IMR-90 (cell line): ENCODE results near the gene RWDD1. TPM values are rescaled to one million over a fixed set of nuclear protein-coding genes. Genes with fewer than 3 reads are reported as not detected.

Experiments
- ATAC-seq: fragments of 200-7000 bp; cut with Tn5 transposase; 2 replicates; pipeline ENCODE4 v1.9.1; 2020; ENCODE audit warnings: low read depth, mild to moderate bottlenecking, moderate library complexity
- BruUV-seq: library from RNA; stranded (reverse); fragments of 400-500 nt; replicated peaks from 2 replicates; lab custom pipeline; 2021; lab: Mats Ljungman, UMichigan
- CTCF ChIA-PET: fragments of 300-600 bp; formaldehyde crosslinking; extraction: SDS; loops from one replicate; lab custom pipeline; 2021; ENCODE audit warnings: antibody characterized with exemption; lab: Yijun Ruan, JAX
- POLR2A ChIA-PET: fragments of 300-600 bp; sonication (Branson Sonifier 250); formaldehyde crosslinking; loops from one replicate; lab custom pipeline; 2022; ENCODE audit warnings: antibody characterized with exemption; ENCODE audit not compliant: unreplicated experiment; lab: Charles Lee
- DNase-seq: peaks from one replicate; pipeline ENCODE4 v3.0.0; 2013
- H2AFZ ChIP-seq: replicated peaks from 2 replicates; pipeline ENCODE3; 2013; ENCODE audit warnings: low read length, mild to moderate bottlenecking; ENCODE audit not compliant: poor library complexity
- H2AK5ac ChIP-seq: 2 replicates; pipeline ENCODE4 v1.6.1; 2013; ENCODE audit warnings: low read depth, low read length, inconsistent platforms
- H2AK9ac ChIP-seq: replicated peaks from 2 replicates; pipeline ENCODE3; 2013; ENCODE audit warnings: mild to moderate bottlenecking, low read depth, low read length, moderate library complexity; ENCODE audit not compliant: poor library complexity
- H2BK120ac ChIP-seq: 2 replicates; pipeline ENCODE4 v1.6.1; 2013; ENCODE audit warnings: low read depth, low read length, inconsistent platforms
- H2BK15ac ChIP-seq: 3 replicates; pipeline ENCODE4 v1.6.1; 2013; ENCODE audit warnings: low read depth, low read length, inconsistent platforms
- H2BK20ac ChIP-seq: 2 replicates; pipeline ENCODE4 v1.6.1; 2013; ENCODE audit warnings: low read depth, mild to moderate bottlenecking, inconsistent platforms, low read length, moderate library complexity
- H2BK5ac ChIP-seq: 2 replicates; pipeline ENCODE4 v1.6.1; 2013; ENCODE audit warnings: mild to moderate bottlenecking, low read depth, low read length, inconsistent platforms; ENCODE audit not compliant: poor library complexity, severe bottlenecking
- H3K14ac ChIP-seq: replicated peaks from 2 replicates; pipeline ENCODE4 v1.6.1; 2013; ENCODE audit warnings: low read depth, low read length, inconsistent platforms
- H3K18ac ChIP-seq: 2 replicates; pipeline ENCODE4 v1.6.1; 2013; ENCODE audit warnings: low read depth, low read length, control low read depth
- H3K23ac ChIP-seq: 2 replicates; pipeline ENCODE4 v1.6.1; 2013; ENCODE audit warnings: low read depth, low read length, inconsistent platforms
- H3K27ac ChIP-seq: 2 replicates; pipeline ENCODE4 v1.5.1; 2013; ENCODE audit warnings: mild to moderate bottlenecking, control low read depth, low read length; ENCODE audit not compliant: insufficient read depth
- H3K27me3 ChIP-seq: 2 replicates; pipeline ENCODE4 v1.6.1; 2013; ENCODE audit warnings: low read length; ENCODE audit not compliant: control insufficient read depth, insufficient read depth
- H3K36me3 ChIP-seq: 2 replicates; pipeline ENCODE4 v1.6.1; 2013; ENCODE audit warnings: low read length, mixed read lengths; ENCODE audit not compliant: control insufficient read depth, insufficient read depth
- H3K4ac ChIP-seq: 2 replicates; pipeline ENCODE4 v1.6.1; 2013; ENCODE audit warnings: low read depth, low read length, inconsistent platforms
- H3K4me1 ChIP-seq: 2 replicates; pipeline ENCODE4 v1.6.1; 2013; ENCODE audit warnings: low read length, mixed read lengths; ENCODE audit not compliant: control insufficient read depth, insufficient read depth
- H3K4me2 ChIP-seq: 2 replicates; pipeline ENCODE4 v1.6.1; 2013; ENCODE audit warnings: low read depth, mild to moderate bottlenecking, control low read depth, low read length, moderate library complexity
- H3K4me3 ChIP-seq: 2 replicates; pipeline ENCODE4 v1.5.1; 2013; ENCODE audit warnings: low read depth, mild to moderate bottlenecking, control low read depth, low read length, moderate library complexity; ENCODE audit not compliant: insufficient read depth
- H3K56ac ChIP-seq: 2 replicates; pipeline ENCODE4 v1.6.1; 2013; ENCODE audit warnings: low read length, inconsistent platforms; ENCODE audit not compliant: insufficient read depth; ENCODE audit errors: extremely low read depth
- H3K79me1 ChIP-seq, 2 experiments: 2 replicates each; pipeline ENCODE4 v1.6.1; 2013; ENCODE audit warnings: low read length in 2 of 2, inconsistent platforms in 1 of 2, low read depth in 1 of 2
- H3K9ac ChIP-seq: 2 replicates; pipeline ENCODE4 v1.6.1; 2013; ENCODE audit warnings: low read depth, low read length, control low read depth
- H3K9me1 ChIP-seq: 2 replicates; pipeline ENCODE4 v1.6.1; 2013; ENCODE audit warnings: low read length, inconsistent platforms; ENCODE audit not compliant: insufficient read depth
- H3K9me3 ChIP-seq: 2 replicates; pipeline ENCODE4 v1.6.1; 2013; ENCODE audit warnings: low read length; ENCODE audit not compliant: control insufficient read depth, insufficient read depth
- H4K20me1 ChIP-seq: 2 replicates; pipeline ENCODE4 v1.6.1; 2013; ENCODE audit warnings: low read length, inconsistent platforms; ENCODE audit not compliant: insufficient read depth
- H4K5ac ChIP-seq: 2 replicates; pipeline ENCODE4 v1.6.1; 2013; ENCODE audit warnings: mild to moderate bottlenecking, low read depth, low read length, control low read depth
- H4K8ac ChIP-seq, 2 experiments: 2 replicates each; pipeline ENCODE4 v1.6.1; 2013; ENCODE audit warnings: low read depth in 2 of 2, low read length in 2 of 2, control low read depth in 1 of 2, inconsistent platforms in 1 of 2
- H4K91ac ChIP-seq: 2 replicates; pipeline ENCODE4 v1.6.1; 2013; ENCODE audit warnings: low read depth, low read length, inconsistent platforms; ENCODE audit not compliant: insufficient read depth
- BHLHE40 ChIP-seq: fragments of 150-350 bp; IDR thresholded peaks from 2 replicates; pipeline ENCODE4 v1.6.1; 2016; ENCODE audit warnings: mild to moderate bottlenecking, low read depth, low read length
- CEBPB ChIP-seq: IDR thresholded peaks from 2 replicates; pipeline ENCODE4 v1.6.1; 2012; ENCODE audit warnings: low read depth, low read length, improper control_type of control experiment
- CHD1 ChIP-seq: IDR thresholded peaks from 2 replicates; pipeline ENCODE4 v1.6.1; 2012; ENCODE audit warnings: low read depth, low read length, improper control_type of control experiment
- CTCF ChIP-seq: conservative IDR thresholded peaks from 2 replicates; pipeline ENCODE4 v1.5.1; 2012; ENCODE audit warnings: mild to moderate bottlenecking, low read depth, low read length, improper control_type of control experiment
- FOS ChIP-seq: fragments of 150-350 bp; IDR thresholded peaks from 2 replicates; pipeline ENCODE4 v1.6.1; 2016; ENCODE audit warnings: low read depth, low read length
- MAFK ChIP-seq: IDR thresholded peaks from 2 replicates; pipeline ENCODE4 v1.6.1; 2012; ENCODE audit warnings: low read depth, low read length, improper control_type of control experiment
- MXI1 ChIP-seq: IDR thresholded peaks from 2 replicates; pipeline ENCODE4 v1.6.1; 2012; ENCODE audit warnings: low read depth, mild to moderate bottlenecking, low read length, moderate library complexity, borderline replicate concordance
- NFE2L2 ChIP-seq: fragments of 150-350 bp; IDR thresholded peaks from 2 replicates; pipeline ENCODE4 v1.6.1; 2016; ENCODE audit warnings: low read depth, mild to moderate bottlenecking, low read length
- RAD21 ChIP-seq: IDR thresholded peaks from 2 replicates; pipeline ENCODE4 v1.6.1; 2012; ENCODE audit warnings: low read length, improper control_type of control experiment
- RCOR1 ChIP-seq: IDR thresholded peaks from 2 replicates; pipeline ENCODE4 v1.6.1; 2012; ENCODE audit warnings: mild to moderate bottlenecking, low read length, improper control_type of control experiment; ENCODE audit not compliant: insufficient replicate concordance
- RFX5 ChIP-seq: IDR thresholded peaks from 2 replicates; pipeline ENCODE4 v1.8.0; 2012; ENCODE audit warnings: low read depth, mild to moderate bottlenecking, low read length, moderate library complexity
- USF2 ChIP-seq: fragments of 150-350 bp; IDR thresholded peaks from 2 replicates; pipeline ENCODE4 v1.6.1; 2017; ENCODE audit warnings: mild to moderate bottlenecking, antibody characterized with exemption, low read length, low read depth
- WGBS, 2 experiments: methylation state at CpG; one replicate each; pipeline versions ENCODE4 v1.1.5 to v1.1.7; 2013; ENCODE audit warnings: missing lambda C conversion rate in 2 of 2; ENCODE audit not compliant: insufficient read length in 1 of 2; ENCODE audit errors: extremely low coverage in 2 of 2; 5-methylcytosine and 5-hydroxymethylcytosine counted together
- dilution Hi-C: fragments of 300-500 bp; cut with HindIII; formaldehyde crosslinking; loops from one replicate; pipeline ENCODE4 v1.14.3; 2018; ENCODE audit warnings: low sequenced_read_pairs; ENCODE audit not compliant: unreplicated experiment
- in situ Hi-C: fragments of 300-500 bp; cut with MboI; formaldehyde crosslinking; loops from 3 replicates; pipeline ENCODE4 v1.14.3; 2019; ENCODE audit warnings: low sequenced_read_pairs, inconsistent platforms, mixed read lengths
- intact Hi-C: fragments of 100-400 bp; cut with micrococcal nuclease; formaldehyde crosslinking; loops from 2 replicates; pipeline ENCODE4 v1.10.0; 2022
- polyA plus RNA-seq, 3 experiments: library from polyadenylated mRNA; depleted of rRNA; stranded (reverse); fragments of >200 nt; gene quantifications; 2 replicates each; pipeline ENCODE4 v1.2.3, GENCODE V29; 2012; ENCODE audit warnings: low replicate concordance in 1 of 3
- total RNA-seq: library from RNA; depleted of rRNA; stranded (reverse); fragments of >200 nt; gene quantifications from 2 replicates; pipeline ENCODE4 v1.2.3, GENCODE V29; 2012

The RWDD1 gene
- total and polyA plus RNA-seq, 2 of the 4 experiments (the other 2 are of a cell fraction): 23.6 to 92.8 TPM

- no peak overlapping the region for H2BK120ac ChIP-seq
- no peak overlapping the region for H2AFZ ChIP-seq
- no peak overlapping the region for H4K8ac ChIP-seq
- no peak overlapping the region for H2BK5ac ChIP-seq
- no peak overlapping the region for H3K56ac ChIP-seq
- H4K5ac ChIP-seq: no peak overlapping the region
- no peak overlapping the region for H3K4me2 ChIP-seq
- H4K20me1 ChIP-seq: no peaks in the 10 kb centered on the region
- no peak overlapping the region for H3K18ac ChIP-seq
- in situ Hi-C loops: no loop called here
- no peak for TF ChIP-seq NFE2L2
- no peak for TF ChIP-seq MXI1
- TF ChIP-seq CHD1: no peak
- TF ChIP-seq BHLHE40: no peak
- no peak for TF ChIP-seq MAFK
- TF ChIP-seq CTCF: no peak
- TF ChIP-seq CEBPB: no peak
- no peak for TF ChIP-seq RAD21
- TF ChIP-seq RFX5: no peak
- TF ChIP-seq FOS: no peak
- TF ChIP-seq RCOR1: no peak
- no peak for TF ChIP-seq USF2
- ATAC-seq (no peak), DNase-seq (no peak)
- no peak overlapping the region for H3K27ac ChIP-seq
- WGBS, 2 experiments: 71% methylated on average over 1 of the region's 5 CpGs; no CpG with 5 or more reads in 1 of the 2 experiments
- no peak overlapping the region for H3K4me3 ChIP-seq
- no peak overlapping the region for H3K4ac ChIP-seq
- H3K9ac ChIP-seq: no peak overlapping the region
- dilution Hi-C loops: no loop called here
- H3K36me3 ChIP-seq: peaks cover 9% of the 10 kb centered on the region
- no peak overlapping the region for H4K91ac ChIP-seq
- ChIA-PET CTCF (interaction anchor here (0.6 to 1.2 kb wide), 2 partner anchors 12 to 15 kb away, joined by 3 to 4 read pairs; no protein-coding TSS in a partner anchor), POLR2A (no interaction called here)
- H3K23ac ChIP-seq: no peak overlapping the region
- no peaks in the 10 kb centered on the region for H3K79me1 ChIP-seq
- H3K27me3 ChIP-seq: no peaks in the 10 kb centered on the region
- H2AK5ac ChIP-seq: no peak overlapping the region
- intact Hi-C loops: no loop called here
- no peaks in the 10 kb centered on the region for H3K9me3 ChIP-seq
- no peak overlapping the region for H2BK20ac ChIP-seq
- H2AK9ac ChIP-seq: no peak overlapping the region
- H3K14ac ChIP-seq: no peak overlapping the region
- no peak overlapping the region for H2BK15ac ChIP-seq
- BruUV-seq: no TSS peak
- no peaks in the 10 kb centered on the region for H3K4me1 ChIP-seq
- H3K9me1 ChIP-seq: 0 out of 2 replicates have a peak, but pooled peaks cover 8% of the 10 kb centered on the region
These were observed 58.3 kb downstream of the RWDD1 start for GRCh38 chr6:116629563-116629981.
